Liver (tissue), 9 donors: ENCODE measurements around the gene SLC16A2. TPM values are rescaled to one million over a fixed set of nuclear protein-coding genes. Genes with fewer than 3 reads are reported as not detected.

Experiments
- DNase-seq: peaks from one replicate; pipeline ENCODE4 v3.0.0-alpha.2; 2017; ENCODE audit warnings: low spot score
- H3K27ac ChIP-seq, 2 donors: one replicate each; pipeline ENCODE4 v1.7.0; 2013; ENCODE audit warnings: inconsistent platforms in 2 of 2, low read length in 2 of 2, control low read depth in 1 of 2, low read depth in 1 of 2, mild to moderate bottlenecking in 1 of 2
- H3K27me3 ChIP-seq, 4 donors: one replicate each; pipeline versions ENCODE4 v1.6.1 to v1.7.0; 2013; ENCODE audit warnings: low read length in 3 of 4, inconsistent platforms in 1 of 4, mild to moderate bottlenecking in 1 of 4, moderate library complexity in 1 of 4; ENCODE audit not compliant: control insufficient read depth in 4 of 4, insufficient read depth in 4 of 4
- H3K36me3 ChIP-seq, 4 donors: one replicate each; pipeline versions ENCODE4 v1.6.1 to v1.7.0; 2013; ENCODE audit warnings: low read length in 3 of 4, mild to moderate bottlenecking in 3 of 4, low read depth in 1 of 4, moderate library complexity in 1 of 4; ENCODE audit not compliant: control insufficient read depth in 4 of 4, insufficient read depth in 3 of 4
- H3K4me1 ChIP-seq, 4 donors: one replicate each; pipeline versions ENCODE4 v1.6.1 to v1.7.0; 2013; ENCODE audit warnings: low read length in 3 of 4, mild to moderate bottlenecking in 3 of 4, moderate library complexity in 1 of 4; ENCODE audit not compliant: control insufficient read depth in 4 of 4, insufficient read depth in 4 of 4
- H3K4me3 ChIP-seq, 3 donors: one replicate each; pipeline versions ENCODE4 v1.6.1 to v1.7.0; 2013; ENCODE audit warnings: low read length in 3 of 3, control low read depth in 1 of 3, low read depth in 1 of 3, mild to moderate bottlenecking in 1 of 3
- H3K9ac ChIP-seq, 2 donors: one replicate each; pipeline ENCODE4 v1.7.0; 2013; ENCODE audit warnings: low read length in 2 of 2, mild to moderate bottlenecking in 2 of 2, moderate library complexity in 2 of 2, control low read depth in 1 of 2, low read depth in 1 of 2
- H3K9me3 ChIP-seq, 4 donors: one replicate each; pipeline versions ENCODE4 v1.6.1 to v1.7.0; 2013; ENCODE audit warnings: low read length in 3 of 4; ENCODE audit not compliant: control insufficient read depth in 4 of 4
- FOXA1 ChIP-seq: IDR thresholded peaks from 2 replicates; pipeline ENCODE4 v1.6.1; 2016; ENCODE audit warnings: antibody characterized with exemption
- FOXA2 ChIP-seq: IDR thresholded peaks from 2 replicates; pipeline ENCODE4 v1.6.1; 2016; ENCODE audit warnings: antibody characterized with exemption
- HNF4A ChIP-seq, 2 donors: conservative IDR thresholded peaks; 2 replicates each; pipeline ENCODE4 v1.6.1; 2016; ENCODE audit warnings: antibody characterized with exemption in 2 of 2, mild to moderate bottlenecking in 2 of 2
- HNF4G ChIP-seq: IDR thresholded peaks from 2 replicates; pipeline ENCODE4 v1.6.1; 2016; ENCODE audit warnings: antibody characterized with exemption
- JUND ChIP-seq, 2 donors: IDR thresholded peaks; 2 replicates each; pipeline ENCODE4 v1.6.1; 2016; ENCODE audit warnings: antibody characterized with exemption in 2 of 2
- RAD21 ChIP-seq, 2 donors: IDR thresholded peaks; 2 replicates each; pipeline ENCODE4 v1.6.1; 2016; ENCODE audit warnings: antibody characterized with exemption in 2 of 2, mild to moderate bottlenecking in 2 of 2
- RXRA ChIP-seq, 2 donors: IDR thresholded peaks; 2 replicates each; pipeline ENCODE4 v1.6.1; 2017 to 2018; ENCODE audit warnings: antibody characterized with exemption in 2 of 2, mild to moderate bottlenecking in 1 of 2
- SP1 ChIP-seq: IDR thresholded peaks from 2 replicates; pipeline ENCODE4 v1.6.1; 2018; ENCODE audit warnings: antibody characterized with exemption, mild to moderate bottlenecking
- TAF1 ChIP-seq: conservative IDR thresholded peaks from 2 replicates; pipeline ENCODE4 v1.6.1; 2016; ENCODE audit warnings: antibody characterized with exemption, mild to moderate bottlenecking
- YY1 ChIP-seq: IDR thresholded peaks from 2 replicates; pipeline ENCODE4 v1.6.1; 2016; ENCODE audit warnings: antibody characterized with exemption, mild to moderate bottlenecking
- WGBS: extraction: QIAGEN DNeasy Blood & Tissue Kit; methylation state at CpG from one replicate; pipeline ENCODE4 v1.1.7; 2013; 5-methylcytosine and 5-hydroxymethylcytosine counted together
- polyA plus RNA-seq, 2 donors: library from polyadenylated mRNA; stranded (reverse) in 1 of 2; unstranded in 1 of 2; fragments of 200-250 nt in 1 of 2; fragments of >200 nt in 1 of 2; fragmentation: Nextera tagmentation in 1 of 2; extraction: Ambion mirVana in 1 of 2; gene quantifications; one replicate each; pipeline versions ENCODE4 v1.2.1 to v1.2.3, GENCODE V29; 2013 to 2015
- total RNA-seq, 2 donors: library from RNA; depleted of rRNA; stranded (reverse); fragments of >200 nt; gene quantifications; one replicate each; pipeline ENCODE4 v1.2.3, GENCODE V29; 2014
- TF ChIP-seq, protein P1 (sequence below): IDR thresholded peaks from 2 replicates; pipeline ENCODE4 v1.6.1; 2016; ENCODE audit warnings: antibody characterized with exemption
- TF ChIP-seq, protein P2 (sequence below): IDR thresholded peaks from 2 replicates; pipeline ENCODE4 v1.6.1; 2016; ENCODE audit warnings: antibody characterized with exemption
- donor health status: healthy.
- donor health status: healthy.
- donor health status: healthy.
- donor health status: healthy.
- donor health status: healthy.

SLC16A2 gene
- total and polyA plus RNA-seq, 4 donors = 10.0 to 32.7 (median 21.9) TPM

DNA sequence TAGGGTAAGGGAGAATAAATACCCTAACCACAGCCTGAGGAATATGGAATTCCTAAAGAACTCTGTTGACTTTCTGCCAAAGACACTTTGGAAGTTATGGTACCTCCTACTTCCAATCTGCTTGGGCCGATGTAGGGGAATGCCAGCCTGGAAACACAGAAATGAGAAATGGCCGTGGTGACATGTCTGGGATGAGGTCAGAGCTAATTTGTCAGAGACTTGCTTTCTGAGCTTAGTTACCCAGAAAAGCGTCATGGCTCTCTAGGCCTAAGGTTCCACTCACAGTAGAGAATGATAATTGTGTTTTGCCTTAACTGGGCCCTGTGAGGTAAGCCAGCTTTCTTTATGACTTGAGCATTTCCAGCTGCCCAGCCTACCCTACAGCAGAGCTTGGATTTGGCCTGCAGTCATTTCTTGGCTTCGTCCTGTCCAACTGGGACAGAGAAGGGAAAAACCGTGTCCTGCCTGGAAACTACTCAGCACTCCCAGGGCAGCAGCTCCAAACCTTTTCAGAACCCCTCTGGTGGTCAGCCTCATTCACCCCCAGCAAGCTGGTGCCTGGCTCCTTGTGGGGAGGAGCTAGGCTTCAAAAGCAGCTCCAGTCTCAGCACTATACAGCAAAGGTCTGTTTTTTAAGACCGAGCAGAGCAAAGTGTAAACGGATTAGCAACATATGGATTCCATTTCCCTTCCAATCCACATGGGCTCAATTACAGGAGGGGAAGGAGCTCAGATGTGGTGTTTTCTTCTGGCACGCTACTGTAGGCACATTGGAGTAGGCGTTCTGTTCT is 100.9 kb downstream of the SLC16A2 start:
- Histone ChIP-seq H3K4me3 (no peak overlapping the region), H3K27me3 (no peaks in the 10 kb centered on the region), H3K9me3 (no peaks in the 10 kb centered on the region), H3K27ac (no peak overlapping the region), H3K4me1 (peaks cover 2 to 15% (median 11%) of the 10 kb centered on the region in 4 donors), H3K36me3 (no peaks in the 10 kb centered on the region), H3K9ac (no peak overlapping the region)
- DNase-seq = no peak
- 86% methylated on average over 9 of the region's 9 CpGs for WGBS
- no peak for TF ChIP-seq YY1
- no peak for TF ChIP-seq JUND (IDR thresholded peaks at IDR 0.05)
- no peak for TF ChIP-seq FOXA1
- TF ChIP-seq, protein P1, sequence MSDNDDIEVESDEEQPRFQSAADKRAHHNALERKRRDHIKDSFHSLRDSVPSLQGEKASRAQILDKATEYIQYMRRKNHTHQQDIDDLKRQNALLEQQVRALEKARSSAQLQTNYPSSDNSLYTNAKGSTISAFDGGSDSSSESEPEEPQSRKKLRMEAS = no peak
- TF ChIP-seq, protein P2, sequence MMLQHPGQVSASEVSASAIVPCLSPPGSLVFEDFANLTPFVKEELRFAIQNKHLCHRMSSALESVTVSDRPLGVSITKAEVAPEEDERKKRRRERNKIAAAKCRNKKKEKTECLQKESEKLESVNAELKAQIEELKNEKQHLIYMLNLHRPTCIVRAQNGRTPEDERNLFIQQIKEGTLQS = no peak

DNA sequence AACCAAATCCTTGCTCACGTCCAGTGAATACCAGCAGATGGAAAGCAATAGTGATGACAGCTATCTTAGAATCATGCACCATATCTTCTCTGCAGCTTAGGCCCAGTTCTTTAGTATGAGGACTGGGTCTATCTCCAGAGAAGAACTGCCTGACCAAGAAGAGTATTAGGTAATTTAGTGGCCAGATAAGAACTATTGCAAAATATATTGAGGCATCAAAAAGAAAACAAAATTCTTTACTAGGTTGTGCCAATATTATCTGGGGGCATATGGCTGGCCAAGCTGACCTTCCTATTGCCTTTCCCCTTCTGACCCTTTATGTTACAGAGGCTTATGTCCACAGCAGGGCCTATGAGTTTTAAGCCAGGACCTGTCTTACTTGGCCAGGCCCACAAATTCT is 101.9 kb downstream of the SLC16A2 start:
- no peaks in the 10 kb centered on the region for H3K27me3 ChIP-seq
- peaks cover 3 to 24% (median 15%) of the 10 kb centered on the region in 4 donors for H3K4me1 ChIP-seq
- H3K36me3 ChIP-seq = no peaks in the 10 kb centered on the region
- H3K9ac ChIP-seq = no peak overlapping the region
- H3K9me3 ChIP-seq = no peaks in the 10 kb centered on the region
- peak overlapping the region in 1 of 2 donors; percentile 50 for H3K27ac ChIP-seq
- TF ChIP-seq FOXA2 = peak; percentile 17
- no peak for TF ChIP-seq FOXA1
- peak in 1 of 2 donors; percentile 39 for TF ChIP-seq JUND (IDR thresholded peaks at IDR 0.05)
- peak; percentile 81 for TF ChIP-seq RXRA (IDR thresholded peaks at IDR 0.05)
- TF ChIP-seq HNF4A (conservative IDR thresholded peaks at IDR 0.05) = peak; percentile 39 to 51
- 68% methylated on average over 1 of the region's 1 CpG for WGBS
- DNase-seq = no peak
- no peak overlapping the region for H3K4me3 ChIP-seq

DNA sequence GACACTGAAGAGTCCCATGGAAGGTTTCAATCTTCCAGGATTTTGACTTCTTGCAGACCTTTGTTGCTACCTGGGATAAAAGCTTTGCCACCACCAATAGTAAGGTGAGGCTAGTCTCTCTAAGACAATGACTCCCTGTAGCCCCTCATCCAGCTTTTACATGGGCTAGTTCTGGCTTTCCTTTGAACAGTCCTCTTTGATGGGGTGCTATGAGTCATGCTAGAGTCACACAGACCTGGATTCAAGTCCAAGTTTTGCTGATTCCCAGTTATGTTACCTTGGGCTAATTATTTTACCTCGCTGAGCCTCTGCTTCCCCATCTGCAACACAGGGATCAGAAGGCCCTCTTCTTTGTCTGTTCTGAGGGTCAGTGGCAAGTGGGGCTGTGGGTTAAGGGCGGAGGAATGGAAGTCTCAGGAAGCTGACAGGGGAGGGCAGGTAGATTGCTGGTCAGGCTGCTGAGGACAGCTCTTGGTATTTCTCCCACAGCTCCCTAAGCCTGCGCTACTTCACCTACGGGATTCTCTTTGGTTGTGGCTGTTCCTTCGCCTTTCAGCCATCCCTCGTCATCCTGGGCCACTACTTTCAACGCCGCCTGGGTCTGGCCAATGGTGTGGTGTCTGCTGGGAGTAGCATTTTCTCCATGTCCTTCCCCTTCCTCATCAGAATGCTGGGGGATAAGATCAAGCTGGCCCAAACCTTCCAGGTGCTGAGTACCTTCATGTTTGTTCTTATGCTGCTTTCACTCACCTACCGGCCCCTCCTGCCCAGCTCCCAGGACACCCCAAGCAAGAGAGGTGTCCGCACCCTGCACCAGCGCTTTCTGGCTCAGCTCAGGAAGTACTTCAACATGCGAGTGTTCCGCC is 102.8 kb downstream of the SLC16A2 start:
- TF ChIP-seq JUND (IDR thresholded peaks at IDR 0.05) = no peak
- TF ChIP-seq TAF1 = no peak
- no peak for TF ChIP-seq FOXA2
- no peak for TF ChIP-seq FOXA1
- no peak for TF ChIP-seq SP1
- no peak for TF ChIP-seq HNF4A (conservative IDR thresholded peaks at IDR 0.05)
- no peak for TF ChIP-seq HNF4G
- TF ChIP-seq RXRA (IDR thresholded peaks at IDR 0.05) = no peak
- TF ChIP-seq, protein P1 = no peak
- no peak for TF ChIP-seq RAD21 (IDR thresholded peaks at IDR 0.05)
- H3K27me3 ChIP-seq = no peaks in the 10 kb centered on the region
- 97% methylated on average over 13 of the region's 13 CpGs for WGBS
- no peak overlapping the region for H3K4me3 ChIP-seq
- no peaks in the 10 kb centered on the region for H3K9me3 ChIP-seq
- no peak overlapping the region for H3K9ac ChIP-seq
- peaks cover 3 to 25% (median 15%) of the 10 kb centered on the region in 4 donors for H3K4me1 ChIP-seq
- no peak for DNase-seq
- peak overlapping the region in 1 of 2 donors; percentile 50 for H3K27ac ChIP-seq
- H3K36me3 ChIP-seq = peaks cover 0 to 1% (median 0%) of the 10 kb centered on the region in 4 donors
